CD14-positive monocyte (primary cell): ENCODE results near the gene MAP3K1. TPM values are rescaled to one million over a fixed set of nuclear protein-coding genes. Genes with fewer than 3 reads are reported as not detected.

Experiments
- DNase-seq, 3 donors: peaks; one replicate each; pipeline ENCODE4 v3.0.0-alpha.2; 2011 to 2022
- H2AFZ ChIP-seq: 2 replicates; pipeline ENCODE4 v1.6.0; 2012; ENCODE audit warnings: mild to moderate bottlenecking, low read depth, low read length, inconsistent platforms; ENCODE audit not compliant: insufficient read depth, poor library complexity, severe bottlenecking
- H3K27ac ChIP-seq, 2 donors: 1 replicate in 1 of 2; 2 replicates in 1 of 2; pipeline ENCODE4 v1.5.1; 2012 to 2013; ENCODE audit warnings: low read length in 2 of 2, control low read depth in 1 of 2, inconsistent platforms in 1 of 2, low read depth in 1 of 2, mild to moderate bottlenecking in 1 of 2
- H3K27me3 ChIP-seq, 2 donors: one replicate each; pipeline versions ENCODE4 v1.6.0 to v1.6.1; 2011 to 2013; ENCODE audit warnings: low read length in 2 of 2; ENCODE audit not compliant: control insufficient read depth in 2 of 2, insufficient read depth in 2 of 2
- H3K36me3 ChIP-seq, 2 donors: replicated peaks in 1 of 2; 1 replicate in 1 of 2; 2 replicates in 1 of 2; pipeline versions ENCODE4 v1.5.1 to v1.6.1; 2012 to 2013; ENCODE audit warnings: low read length in 2 of 2, control low read depth in 1 of 2, inconsistent platforms in 1 of 2, mild to moderate bottlenecking in 1 of 2; ENCODE audit not compliant: insufficient read depth in 2 of 2, control insufficient read depth in 1 of 2
- H3K4me1 ChIP-seq, 2 donors: 1 replicate in 1 of 2; 2 replicates in 1 of 2; pipeline versions ENCODE4 v1.5.1 to v1.6.1; 2012 to 2013; ENCODE audit warnings: low read length in 2 of 2, control low read depth in 1 of 2, inconsistent platforms in 1 of 2, mild to moderate bottlenecking in 1 of 2, moderate library complexity in 1 of 2; ENCODE audit not compliant: insufficient read depth in 2 of 2, control insufficient read depth in 1 of 2
- H3K4me2 ChIP-seq: replicated peaks from 2 replicates; pipeline ENCODE3; 2012; ENCODE audit warnings: low read length, moderate library complexity, mild to moderate bottlenecking; ENCODE audit not compliant: poor library complexity, severe bottlenecking; ENCODE audit errors: extremely low read depth
- H3K4me3 ChIP-seq, 3 experiments: fragments of 200-600 bp in 1 of 3; sonication (generic) in 1 of 3; replicated peaks in 1 of 3; 1 replicate in 2 of 3; 2 replicates in 1 of 3; pipeline ENCODE4 v1.5.1; 2011 to 2013; ENCODE audit warnings: low read length in 3 of 3, mild to moderate bottlenecking in 3 of 3, control low read depth in 2 of 3, low read depth in 2 of 3, inconsistent platforms in 1 of 3, moderate library complexity in 1 of 3
- H3K79me2 ChIP-seq: 2 replicates; pipeline ENCODE4 v1.6.0; 2012; ENCODE audit warnings: mild to moderate bottlenecking, control low read depth, inconsistent platforms, low read length, moderate library complexity; ENCODE audit not compliant: insufficient read depth
- H3K9ac ChIP-seq: 2 replicates; pipeline ENCODE4 v1.6.0; 2017; ENCODE audit warnings: low read length, mild to moderate bottlenecking; ENCODE audit not compliant: insufficient read depth, poor library complexity, severe bottlenecking
- H3K9me3 ChIP-seq, 2 donors: replicated peaks in 1 of 2; 1 replicate in 1 of 2; 2 replicates in 1 of 2; pipeline versions ENCODE4 v1.5.1 to v1.6.1; 2012 to 2013; ENCODE audit warnings: low read length in 2 of 2, control low read depth in 1 of 2; ENCODE audit not compliant: control insufficient read depth in 1 of 2, insufficient read depth in 1 of 2
- H4K20me1 ChIP-seq: 2 replicates; pipeline ENCODE4 v1.6.0; 2012; ENCODE audit warnings: mild to moderate bottlenecking, low read length, control low read depth, moderate library complexity; ENCODE audit not compliant: insufficient read depth
- H3K27ac Mint-ChIP-seq, 7 donors: one replicate each; pipeline ENCODE4 v1.8.0; 2020; ENCODE audit warnings: mild to moderate bottlenecking in 7 of 7, mixed read lengths in 7 of 7, moderate library complexity in 6 of 7, inconsistent platforms in 2 of 7
- H3K27me3 Mint-ChIP-seq, 3 donors: one replicate each; pipeline ENCODE4 v1.8.0; 2021 to 2022; ENCODE audit warnings: low read depth in 3 of 3, mild to moderate bottlenecking in 3 of 3, mixed read lengths in 3 of 3, moderate library complexity in 3 of 3, inconsistent platforms in 1 of 3
- H3K36me3 Mint-ChIP-seq, 2 donors: one replicate each; pipeline ENCODE4 v1.8.0; 2020; ENCODE audit warnings: mixed read lengths in 2 of 2, inconsistent platforms in 1 of 2, mild to moderate bottlenecking in 1 of 2
- H3K4me1 Mint-ChIP-seq: one replicate; pipeline ENCODE4 v1.8.0; 2020; ENCODE audit warnings: mild to moderate bottlenecking, mixed read lengths
- H3K4me3 Mint-ChIP-seq, 2 donors: one replicate each; pipeline ENCODE4 v1.8.0; 2020; ENCODE audit warnings: mild to moderate bottlenecking in 2 of 2, mixed read lengths in 2 of 2, moderate library complexity in 1 of 2
- H3K9me3 Mint-ChIP-seq, 7 donors: one replicate each; pipeline ENCODE4 v1.8.0; 2020 to 2022; ENCODE audit warnings: mixed read lengths in 7 of 7, mild to moderate bottlenecking in 6 of 7, moderate library complexity in 6 of 7, inconsistent platforms in 2 of 7
- CTCF ChIP-seq: fragments of 200-600 bp; IDR thresholded peaks from one replicate; pipeline ENCODE4 v1.8.0; 2022; ENCODE audit warnings: antibody characterized with exemption, mild to moderate bottlenecking
- WGBS: methylation state at CpG from one replicate; pipeline ENCODE4 v1.1.5; 2013; ENCODE audit warnings: missing lambda C conversion rate; ENCODE audit not compliant: insufficient coverage; 5-methylcytosine and 5-hydroxymethylcytosine counted together
- intact Hi-C, 2 donors: fragments of 100-400 bp; cut with micrococcal nuclease; formaldehyde crosslinking; loops; one replicate each; pipeline versions ENCODE4 v1.15.0 to v1.15.1; 2023
- polyA plus RNA-seq, 3 donors: library from polyadenylated mRNA; depleted of rRNA in 1 of 3; unstranded in 2 of 3; stranded (reverse) in 1 of 3; fragments of 300-500 nt in 2 of 3; fragments of >200 nt in 1 of 3; fragmentation: Illumina TruSeq in 2 of 3; gene quantifications; 1 replicate in 2 of 3; 2 replicates in 1 of 3; pipeline ENCODE4 v1.2.3, GENCODE V29; 2012 to 2021

Gene MAP3K1
- polyA plus RNA-seq, 3 donors: 44.7 to 62.1 (median 45.6) TPM

- H3K27me3 Mint-ChIP-seq: peaks cover 0 to 4% (median 0%) of the 10 kb centered on the region in 3 donors
- Histone ChIP-seq H3K4me1 (no peaks in the 10 kb centered on the region), H2AFZ (no peak overlapping the region), H3K9ac (no peak overlapping the region), H3K4me3 (no peak overlapping the region), H3K4me2 (no peak overlapping the region), H4K20me1 (no peaks in the 10 kb centered on the region), H3K79me2 (no peaks in the 10 kb centered on the region), H3K9me3 (no peaks in the 10 kb centered on the region), H3K36me3 (no peaks in the 10 kb centered on the region), H3K27me3 (no peaks in the 10 kb centered on the region), H3K27ac (no peak overlapping the region)
- no CpG with 5 or more reads among the region's 1 CpG for WGBS
- intact Hi-C loops: no loop called here
- no peak overlapping the region for H3K27ac Mint-ChIP-seq
- H3K4me1 Mint-ChIP-seq: peaks cover 10% of the 10 kb centered on the region
- H3K4me3 Mint-ChIP-seq: no peak overlapping the region
- no peak for TF ChIP-seq CTCF
- H3K9me3 Mint-ChIP-seq: peaks cover 0 to 2% (median 0%) of the 10 kb centered on the region in 7 donors
- no peak for DNase-seq
- no peaks in the 10 kb centered on the region for H3K36me3 Mint-ChIP-seq
These were observed 11.5 kb upstream of the MAP3K1 start for GRCh38 chr5:56803894-56804293.

- no peak overlapping the region for H2AFZ ChIP-seq
These were observed 7.7 kb upstream of the MAP3K1 start for GRCh38 chr5:56807679-56808078.

More at GRCh38 chr5:56807679-56808078, 7.7 kb upstream of the MAP3K1 start:
- Histone ChIP-seq H3K4me3 (no peak overlapping the region), H3K27me3 (no peaks in the 10 kb centered on the region), H3K79me2 (no peaks in the 10 kb centered on the region), H3K9me3 (no peaks in the 10 kb centered on the region), H4K20me1 (no peaks in the 10 kb centered on the region), H3K4me1 (peaks cover 13 to 16% of the 10 kb centered on the region in 2 donors), H3K4me2 (no peak overlapping the region), H3K36me3 (no peaks in the 10 kb centered on the region), H3K27ac (no peak overlapping the region), H3K9ac (no peak overlapping the region)
- peaks cover 0 to 2% (median 0%) of the 10 kb centered on the region in 7 donors for H3K9me3 Mint-ChIP-seq
- H3K4me1 Mint-ChIP-seq: peaks cover 26% of the 10 kb centered on the region
- peaks cover 0 to 2% (median 0%) of the 10 kb centered on the region in 3 donors for H3K27me3 Mint-ChIP-seq
- no peak for TF ChIP-seq CTCF
- intact Hi-C loops: no loop called here
- H3K27ac Mint-ChIP-seq: peak overlapping the region in 1 of 7 donors; percentile 24
- no peak overlapping the region for H3K4me3 Mint-ChIP-seq
- DNase-seq: no peak
- WGBS: 40% methylated on average over 1 of the region's 5 CpGs
- H3K36me3 Mint-ChIP-seq: no peaks in the 10 kb centered on the region
